C4-2B (cell line): ENCODE data around the gene BIN2.

Source experiments
- ZFX ChIP-seq: fragments of 450-650 bp; IDR thresholded peaks from 2 replicates; pipeline ENCODE4 v1.6.1; 2017
- TF ChIP-seq, protein P1 (sequence below): fragments of 450-650 bp; conservative IDR thresholded peaks from 2 replicates; pipeline ENCODE4 v1.5.1; 2017; ENCODE audit warnings: mild to moderate bottlenecking

DNA sequence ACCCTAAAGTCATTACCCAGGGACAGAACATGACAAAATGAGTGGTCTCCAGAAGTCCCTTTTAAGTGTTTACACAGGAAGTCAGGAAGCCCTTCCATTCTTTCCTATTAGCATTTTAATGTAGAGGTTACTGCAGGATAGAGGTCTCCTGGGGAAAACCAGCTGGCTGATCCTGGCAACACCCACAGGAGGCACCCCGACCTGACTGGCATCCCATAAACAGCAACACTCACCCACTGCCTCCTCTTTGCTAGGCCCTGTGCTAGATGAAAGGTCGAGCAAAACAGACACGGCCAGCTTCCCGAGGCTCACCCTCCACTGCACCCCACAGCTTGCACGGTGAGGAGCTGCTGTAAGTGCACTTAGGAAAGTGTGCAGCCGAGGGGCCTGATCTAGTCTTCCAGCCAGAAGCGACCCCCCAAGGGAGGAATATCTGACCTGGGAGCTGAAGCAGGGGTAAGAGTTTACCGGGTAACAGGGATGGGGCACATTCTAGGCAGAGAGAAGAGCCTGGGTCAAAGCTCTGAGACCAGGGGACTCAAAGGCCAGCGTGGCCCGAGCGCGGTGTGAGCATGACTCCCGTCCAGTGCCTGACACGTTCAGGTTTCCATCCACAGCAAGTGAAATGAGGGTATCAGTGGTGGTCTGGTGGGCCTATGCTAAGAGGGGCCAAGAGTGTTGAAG lies 76.3 kb downstream of the BIN2 start:
- TF ChIP-seq, protein P1, sequence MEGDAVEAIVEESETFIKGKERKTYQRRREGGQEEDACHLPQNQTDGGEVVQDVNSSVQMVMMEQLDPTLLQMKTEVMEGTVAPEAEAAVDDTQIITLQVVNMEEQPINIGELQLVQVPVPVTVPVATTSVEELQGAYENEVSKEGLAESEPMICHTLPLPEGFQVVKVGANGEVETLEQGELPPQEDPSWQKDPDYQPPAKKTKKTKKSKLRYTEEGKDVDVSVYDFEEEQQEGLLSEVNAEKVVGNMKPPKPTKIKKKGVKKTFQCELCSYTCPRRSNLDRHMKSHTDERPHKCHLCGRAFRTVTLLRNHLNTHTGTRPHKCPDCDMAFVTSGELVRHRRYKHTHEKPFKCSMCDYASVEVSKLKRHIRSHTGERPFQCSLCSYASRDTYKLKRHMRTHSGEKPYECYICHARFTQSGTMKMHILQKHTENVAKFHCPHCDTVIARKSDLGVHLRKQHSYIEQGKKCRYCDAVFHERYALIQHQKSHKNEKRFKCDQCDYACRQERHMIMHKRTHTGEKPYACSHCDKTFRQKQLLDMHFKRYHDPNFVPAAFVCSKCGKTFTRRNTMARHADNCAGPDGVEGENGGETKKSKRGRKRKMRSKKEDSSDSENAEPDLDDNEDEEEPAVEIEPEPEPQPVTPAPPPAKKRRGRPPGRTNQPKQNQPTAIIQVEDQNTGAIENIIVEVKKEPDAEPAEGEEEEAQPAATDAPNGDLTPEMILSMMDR, result no peak
- no peak for TF ChIP-seq ZFX
